ENCODE measurements around the gene ELMO2. TPM values are rescaled to one million over a fixed set of nuclear protein-coding genes. Genes with fewer than 3 reads are reported as not detected.

ELMO2 gene
- total and polyA plus RNA-seq, 2 of the 4 experiments (the other 2 are of a cell fraction), result 29.2 to 52.7 TPM

- CTCF ChIA-PET, result no interaction called here
- Histone ChIP-seq H4K5ac (ENCODE audit: low read depth, low read length) (no peak overlapping the region), H2AK5ac (ENCODE audit: low read depth, low read length) (no peak overlapping the region), H3K9ac (ENCODE audit: low read depth, low read length) (no peak overlapping the region), H3K14ac (replicated peaks; ENCODE audit: low read depth, low read length) (no peak overlapping the region), H3K36me3 (ENCODE audit: control insufficient read depth, insufficient read depth, low read length) (peaks cover 57% of the 10 kb centered on the region), H3K18ac (ENCODE audit: low read depth, low read length) (no peak overlapping the region), H3K4me3 (ENCODE audit: insufficient read depth, low read depth, low read length) (no peak overlapping the region), H3K27me3 (ENCODE audit: control insufficient read depth, insufficient read depth, low read length) (no peaks in the 10 kb centered on the region), H3K27ac (ENCODE audit: insufficient read depth, low read length) (no peak overlapping the region), H4K20me1 (ENCODE audit: insufficient read depth, low read length) (no peaks in the 10 kb centered on the region), H3K9me3 (ENCODE audit: control insufficient read depth, insufficient read depth, low read length) (no peaks in the 10 kb centered on the region), H3K56ac (ENCODE audit: extremely low read depth, insufficient read depth, low read length) (no peak overlapping the region), H2AK9ac (replicated peaks; ENCODE audit: low read depth, low read length, poor library complexity) (no peak overlapping the region), H4K91ac (ENCODE audit: insufficient read depth, low read depth, low read length) (no peak overlapping the region), H3K79me1 (ENCODE audit: low read depth in 1 of 2, low read length in 2 of 2) (peaks cover 0 to 2% of the 10 kb centered on the region in 2 experiments; a peak in 2 of 4 replicates), H2AFZ (replicated peaks; ENCODE audit: low read length, poor library complexity) (no peak overlapping the region), H3K9me1 (ENCODE audit: insufficient read depth, low read length) (0 out of 2 replicates have a peak, but pooled peaks cover 2% of the 10 kb centered on the region), H3K4me2 (ENCODE audit: low read depth, low read length) (no peak overlapping the region), H2BK20ac (ENCODE audit: low read depth, low read length) (no peak overlapping the region), H3K4ac (ENCODE audit: low read depth, low read length) (no peak overlapping the region), H3K4me1 (ENCODE audit: control insufficient read depth, insufficient read depth, low read length) (no peaks in the 10 kb centered on the region), H4K8ac (ENCODE audit: low read depth in 2 of 2, low read length in 2 of 2) (no peak overlapping the region), H3K23ac (ENCODE audit: low read depth, low read length) (no peak overlapping the region), H2BK15ac (ENCODE audit: low read depth, low read length) (no peak overlapping the region), H2BK5ac (ENCODE audit: low read depth, low read length, poor library complexity, severe bottlenecking) (no peak overlapping the region), H2BK120ac (ENCODE audit: low read depth, low read length) (no peak overlapping the region)
- no peak for TF ChIP-seq FOS (IDR thresholded peaks at IDR 0.05; ENCODE audit: low read depth, low read length)
- ATAC-seq (ENCODE audit: low read depth) (no peak), DNase-seq (no peak)
- POLR2A ChIA-PET (ENCODE audit: unreplicated experiment), result no interaction called here
- in situ Hi-C loops (cut with MboI; ENCODE audit: low sequenced_read_pairs) (no loop called here), intact Hi-C loops (cut with micrococcal nuclease) (no loop called here), dilution Hi-C loops (cut with HindIII; ENCODE audit: low sequenced_read_pairs, unreplicated experiment) (no loop called here)
- 80% methylated on average over 1 of the region's 7 CpGs; no CpG with 5 or more reads in 1 of the 2 experiments for WGBS, 2 experiments (ENCODE audit: extremely low coverage in 2 of 2, insufficient read length in 1 of 2)
- no TSS peak for BruUV-seq (replicated peaks)
Observed at GRCh38 chr20:46377518-46377917, 28.9 kb downstream of the ELMO2 start.
